ENCODE measurements around the gene RASGRF1. TPM values are rescaled to one million over a fixed set of nuclear protein-coding genes. Genes with fewer than 3 reads are reported as not detected.

Gene RASGRF1
- total RNA-seq, 2 experiments from 2014 or later, result not detected

GRCh38 chr15:78917888-78918287, 172.7 kb downstream of the RASGRF1 start:
- ATAC-seq (ENCODE audit: low read depth), result no peak
- POLR2A ChIA-PET, result no interaction called here
- H3K27me3 Mint-ChIP-seq, result no peaks in the 10 kb centered on the region
- H3K4me3 Mint-ChIP-seq, result no peak overlapping the region
- no peaks in the 10 kb centered on the region for H3K9me3 Mint-ChIP-seq
- H3K27ac Mint-ChIP-seq, result no peak overlapping the region
- peaks cover 8% of the 10 kb centered on the region for H3K4me1 Mint-ChIP-seq
- no peak for DNase-seq
- H3K36me3 Mint-ChIP-seq, result peaks cover 2% of the 10 kb centered on the region

DNA sequence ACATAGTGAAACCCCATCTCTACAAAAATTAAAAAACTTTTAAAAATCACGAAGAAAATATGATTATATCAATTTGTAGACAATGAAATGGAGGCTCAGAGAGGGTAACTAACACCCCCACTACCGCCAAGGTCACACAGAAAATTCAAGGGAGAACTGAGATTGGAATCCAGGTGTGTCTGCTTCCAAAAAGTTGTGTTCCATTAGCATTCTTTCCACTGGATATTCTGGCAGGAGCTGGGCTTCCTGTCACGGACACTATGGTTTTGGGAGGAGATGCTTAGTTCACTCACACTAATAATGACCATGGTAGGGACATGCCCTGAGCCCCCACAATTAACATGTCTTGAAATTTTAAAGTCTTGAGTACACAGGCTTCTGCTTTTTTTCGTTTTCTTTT, 174.5 kb downstream of the RASGRF1 start:
- Mint-ChIP-seq H3K36me3 (peaks cover 9% of the 10 kb centered on the region), H3K4me3 (no peak overlapping the region), H3K27ac (no peak overlapping the region), H3K27me3 (no peaks in the 10 kb centered on the region), H3K4me1 (peaks cover 16% of the 10 kb centered on the region), H3K9me3 (no peaks in the 10 kb centered on the region)
- DNase-seq (no peak), ATAC-seq (ENCODE audit: low read depth) (no peak)
- POLR2A ChIA-PET, result no interaction called here

DNA sequence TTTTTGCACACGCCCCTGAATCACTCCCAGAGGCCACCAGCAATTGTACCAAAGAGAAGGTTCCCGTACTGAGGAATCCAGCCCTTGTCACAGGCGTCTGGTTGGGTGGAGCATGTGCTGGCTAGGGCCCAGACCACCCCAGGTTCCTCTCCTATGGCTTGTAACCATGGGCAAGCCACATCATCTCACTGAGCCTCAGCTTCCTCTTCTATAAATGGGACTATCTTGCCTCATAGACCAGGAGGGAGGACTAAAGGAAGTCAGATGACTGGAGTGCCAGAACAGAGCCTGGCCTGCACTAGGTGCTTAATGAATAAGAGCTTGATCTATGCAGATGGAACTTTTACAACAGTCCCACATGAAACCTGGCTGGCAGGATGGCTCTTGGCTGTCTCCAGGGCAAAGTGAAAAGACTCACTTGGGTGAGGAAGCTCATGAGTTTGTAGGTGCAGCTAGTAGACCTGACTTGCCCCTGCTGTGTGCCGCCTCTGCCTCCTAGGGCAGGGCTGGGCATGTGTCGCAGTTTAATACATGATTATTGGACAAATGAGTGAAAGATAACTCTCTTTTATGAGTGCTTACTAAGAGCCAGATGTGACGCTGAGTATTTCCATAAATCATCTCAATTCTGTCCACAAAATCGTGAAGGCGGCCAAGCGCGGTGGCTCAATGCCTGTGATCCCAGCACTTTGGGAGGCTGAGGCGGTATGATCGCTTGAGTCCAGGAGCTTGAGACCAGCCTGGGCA, 175.1 kb downstream of the RASGRF1 start:
- Mint-ChIP-seq H3K27me3 (no peaks in the 10 kb centered on the region), H3K36me3 (peaks cover 9% of the 10 kb centered on the region), H3K4me3 (no peak overlapping the region), H3K27ac (no peak overlapping the region), H3K9me3 (no peaks in the 10 kb centered on the region), H3K4me1 (peaks cover 21% of the 10 kb centered on the region)
- DNase-seq (no peak), ATAC-seq (ENCODE audit: low read depth) (peak; percentile 23)
- POLR2A ChIA-PET, result no interaction called here

DNA sequence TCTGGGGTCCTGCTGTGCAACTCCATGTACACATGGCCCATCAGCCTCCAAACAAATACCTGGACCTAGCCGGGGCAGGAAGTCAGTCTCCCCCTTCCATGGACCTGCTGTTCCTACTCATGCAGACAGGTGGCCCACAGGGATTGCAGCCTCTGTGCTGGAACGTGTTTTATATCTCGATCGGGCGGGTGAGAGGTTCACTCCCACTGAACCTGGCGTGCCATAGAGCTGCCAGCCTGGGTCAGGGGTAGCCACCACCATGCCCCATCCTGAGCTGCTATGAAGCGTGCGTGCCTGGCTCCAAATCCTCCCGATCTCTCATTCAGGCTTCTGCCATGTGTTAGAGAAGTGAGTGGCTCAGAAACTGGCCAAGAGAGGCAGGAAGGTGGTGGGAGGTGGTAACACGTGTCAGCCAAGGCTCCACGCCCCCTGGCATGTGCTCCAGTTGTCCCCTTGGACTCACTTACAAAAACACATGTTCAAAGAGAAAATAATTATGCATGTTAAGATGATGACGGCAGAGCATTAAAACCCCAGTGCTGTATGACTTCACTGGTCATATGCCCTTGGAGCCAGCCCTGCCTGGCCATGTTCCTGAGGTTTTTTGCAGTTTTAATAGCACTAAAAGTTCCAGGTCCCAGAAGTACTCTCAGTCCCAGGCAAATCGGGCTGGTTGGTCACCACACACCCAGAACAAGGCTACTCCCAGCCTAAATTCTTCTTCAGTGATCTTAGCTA, 176.4 kb downstream of the RASGRF1 start:
- Mint-ChIP-seq H3K27me3 (no peaks in the 10 kb centered on the region), H3K9me3 (no peaks in the 10 kb centered on the region), H3K27ac (peak overlapping the region; percentile 5), H3K36me3 (peaks cover 11% of the 10 kb centered on the region), H3K4me3 (no peak overlapping the region), H3K4me1 (peaks cover 31% of the 10 kb centered on the region)
- no peak for DNase-seq
- ATAC-seq (ENCODE audit: low read depth), result no peak
- POLR2A ChIA-PET, result no interaction called here

DNA sequence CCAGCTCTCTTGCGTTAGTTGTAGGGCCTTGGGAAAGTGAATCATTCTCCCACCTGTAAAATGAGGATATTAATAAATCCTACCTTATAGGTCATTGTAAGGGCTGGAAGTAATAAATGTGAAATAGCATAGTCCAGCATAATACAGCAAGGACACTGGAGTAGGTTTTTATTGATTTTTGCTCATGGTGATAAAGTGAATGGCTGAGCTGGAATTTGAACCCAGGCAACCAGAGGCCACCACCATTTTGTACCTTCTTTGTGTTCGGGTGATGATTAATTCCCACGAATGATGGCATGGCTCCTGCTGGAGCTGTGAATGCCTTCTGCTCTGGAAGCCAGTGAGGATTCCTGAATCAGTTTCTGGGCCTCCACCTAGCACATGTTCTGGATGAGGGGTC, 177.6 kb downstream of the RASGRF1 start:
- ATAC-seq (ENCODE audit: low read depth) (no peak), DNase-seq (no peak)
- no peak overlapping the region for H3K4me3 Mint-ChIP-seq
- POLR2A ChIA-PET, result no interaction called here
- no peaks in the 10 kb centered on the region for H3K9me3 Mint-ChIP-seq
- peaks cover 14% of the 10 kb centered on the region for H3K36me3 Mint-ChIP-seq
- H3K27me3 Mint-ChIP-seq, result no peaks in the 10 kb centered on the region
- peaks cover 35% of the 10 kb centered on the region for H3K4me1 Mint-ChIP-seq
- no peak overlapping the region for H3K27ac Mint-ChIP-seq

DNA sequence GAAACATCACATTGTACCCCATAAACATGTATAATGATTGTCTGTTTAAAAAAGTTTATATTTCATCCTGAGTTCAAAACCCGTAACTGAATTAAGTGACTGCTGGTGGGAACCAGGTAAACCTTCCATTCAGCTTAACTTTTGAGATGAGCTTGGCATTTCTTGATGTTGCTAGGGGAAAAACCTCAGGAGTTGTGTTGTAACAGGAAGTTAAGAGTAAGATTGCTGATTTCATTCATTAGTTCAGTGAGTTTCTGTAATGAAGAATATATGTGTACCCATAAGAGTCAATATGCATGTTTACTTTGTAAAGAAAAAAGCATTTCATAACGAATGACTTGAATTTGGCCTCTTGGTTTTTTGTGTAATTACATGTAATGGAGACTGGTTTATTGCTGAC, 178.3 kb downstream of the RASGRF1 start:
- DNase-seq, result no peak
- POLR2A ChIA-PET, result no interaction called here
- no peak for ATAC-seq (ENCODE audit: low read depth)
- Mint-ChIP-seq H3K36me3 (peaks cover 16% of the 10 kb centered on the region), H3K27me3 (no peaks in the 10 kb centered on the region), H3K4me3 (no peak overlapping the region), H3K4me1 (peaks cover 35% of the 10 kb centered on the region), H3K9me3 (no peaks in the 10 kb centered on the region), H3K27ac (no peak overlapping the region)

DNA sequence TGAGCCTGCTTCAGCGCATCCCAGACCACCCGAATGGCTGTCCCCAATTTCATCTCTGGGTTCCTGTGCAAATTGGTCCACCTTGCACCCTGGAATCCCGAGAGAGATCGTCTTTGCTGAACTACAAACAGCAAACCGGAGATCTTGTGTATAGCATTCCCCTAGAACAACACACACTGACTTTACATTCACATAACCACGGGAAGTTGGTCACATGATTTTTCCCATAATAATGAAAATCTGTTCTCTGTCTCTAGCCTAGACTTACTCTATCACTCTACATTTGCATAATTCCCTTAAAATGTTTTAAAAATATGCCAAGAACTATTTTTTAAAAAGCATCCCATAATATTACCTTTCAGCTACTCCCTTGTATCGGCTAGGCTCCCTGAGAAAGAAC, 180.3 kb downstream of the RASGRF1 start:
- Mint-ChIP-seq H3K4me3 (no peak overlapping the region), H3K4me1 (peaks cover 31% of the 10 kb centered on the region), H3K27ac (no peak overlapping the region), H3K27me3 (no peaks in the 10 kb centered on the region), H3K9me3 (no peaks in the 10 kb centered on the region), H3K36me3 (peaks cover 21% of the 10 kb centered on the region)
- POLR2A ChIA-PET, result no interaction called here
- ATAC-seq (ENCODE audit: low read depth) (no peak), DNase-seq (no peak)

Other genes with a start within 250 kb of the RASGRF1 start
- gene MORF4L1, start 217.9 kb downstream of the RASGRF1 start, total RNA-seq, result 100 to 1,000 TPM; 268 to 276 TPM
- gene CTSH, start 145.7 kb downstream of the RASGRF1 start, total RNA-seq, result 10 to 100 TPM; 31.5 to 33.9 TPM
- not detected for gene ANKRD34C, start 191.9 kb upstream of the RASGRF1 start, total RNA-seq
- gene TMED3, start 220.3 kb upstream of the RASGRF1 start, total RNA-seq, result 10 to 100 TPM; 31.8 to 34.2 TPM